NB4 (cell line): ENCODE measurements around the gene NCAM2.

ENCODE experiments used
- CTCF ChIP-seq: IDR thresholded peaks from one replicate; pipeline ENCODE4 v1.5.1; 2012; ENCODE audit warnings: low read depth, low read length
- POLR2A ChIP-seq: IDR thresholded peaks from 2 replicates; pipeline ENCODE4 v1.6.1; 2011; ENCODE audit warnings: mild to moderate bottlenecking; ENCODE audit not compliant: insufficient read length; ENCODE audit errors: extremely low read depth

GRCh38 chr21:21463456-21463855, 465.2 kb downstream of the NCAM2 start:
- no peak for TF ChIP-seq CTCF
- no peak for TF ChIP-seq POLR2A
